Lung (tissue), 12 donors: ENCODE data around the gene SNX1. TPM values are rescaled to one million over a fixed set of nuclear protein-coding genes. Genes with fewer than 3 reads are reported as not detected.

Source experiments
- ATAC-seq: fragments of 200-7000 bp; cut with Tn5 transposase; one replicate; pipeline ENCODE4 v1.9.1; 2020; ENCODE audit warnings: moderate number of reproducible peaks; ENCODE audit not compliant: insufficient read depth, low FRiP score
- DNase-seq, 3 donors: peaks; one replicate each; pipeline ENCODE4 v3.0.0-alpha.2; 2013 to 2017
- H3K27ac ChIP-seq, 2 donors: one replicate each; pipeline ENCODE4 v1.5.1; 2013; ENCODE audit warnings: mild to moderate bottlenecking in 2 of 2, moderate library complexity in 2 of 2, control low read depth in 1 of 2, inconsistent platforms in 1 of 2, low read depth in 1 of 2, low read length in 1 of 2
- H3K27me3 ChIP-seq, 3 donors: one replicate each; pipeline ENCODE4 v1.5.1; 2013; ENCODE audit warnings: low read length in 2 of 3; ENCODE audit not compliant: control insufficient read depth in 3 of 3, insufficient read depth in 3 of 3
- H3K36me3 ChIP-seq, 4 donors: one replicate each; pipeline ENCODE4 v1.5.1; 2013; ENCODE audit warnings: low read length in 4 of 4, mild to moderate bottlenecking in 1 of 4, moderate library complexity in 1 of 4; ENCODE audit not compliant: control insufficient read depth in 4 of 4, insufficient read depth in 4 of 4
- H3K4me1 ChIP-seq, 5 donors: one replicate each; pipeline ENCODE4 v1.5.1; 2013; ENCODE audit warnings: low read length in 5 of 5, mild to moderate bottlenecking in 2 of 5, moderate library complexity in 1 of 5; ENCODE audit not compliant: control insufficient read depth in 5 of 5, insufficient read depth in 5 of 5
- H3K4me3 ChIP-seq: one replicate; pipeline ENCODE4 v1.5.1; 2013; ENCODE audit warnings: mild to moderate bottlenecking, control low read depth, moderate library complexity
- H3K9ac ChIP-seq, 2 donors: one replicate each; pipeline ENCODE4 v1.5.1; 2013; ENCODE audit warnings: low read length in 2 of 2, control low read depth in 1 of 2; ENCODE audit not compliant: insufficient read depth in 1 of 2
- H3K9me3 ChIP-seq, 4 donors: one replicate each; pipeline ENCODE4 v1.5.1; 2013; ENCODE audit warnings: low read length in 3 of 4, mild to moderate bottlenecking in 1 of 4, moderate library complexity in 1 of 4; ENCODE audit not compliant: control insufficient read depth in 4 of 4, insufficient read depth in 3 of 4
- CTCF ChIP-seq: IDR thresholded peaks from 2 replicates; pipeline ENCODE4 v1.5.1; 2012; ENCODE audit warnings: mild to moderate bottlenecking; ENCODE audit errors: control extremely low read depth, extremely low read depth
- WGBS, 2 donors: extraction: QIAGEN DNeasy Blood & Tissue Kit; methylation state at CpG; one replicate each; pipeline ENCODE4 v1.1.7; 2013; 5-methylcytosine and 5-hydroxymethylcytosine counted together
- polyA plus RNA-seq, 2 donors: library from polyadenylated mRNA; stranded (reverse); fragments of 200-250 nt; gene quantifications; one replicate each; pipeline ENCODE4 v1.2.1, GENCODE V29; 2013
- total RNA-seq, 2 donors: library from RNA; depleted of rRNA in 1 of 2; stranded (reverse); fragments of >200 nt in 1 of 2; gene quantifications; one replicate each; pipeline ENCODE4 v1.2.1, GENCODE V29; 2014 to 2021
- donor health status: control.
- donor health status: control.
- donor health status: Bipolar disorder and iron deficiency.
- donor health status: healthy.
- donor health status: DM: yes; HTN: yes; CAD: no.

The SNX1 gene
- total and polyA plus RNA-seq, 4 donors: 70.6 to 169 (median 109) TPM

DNA sequence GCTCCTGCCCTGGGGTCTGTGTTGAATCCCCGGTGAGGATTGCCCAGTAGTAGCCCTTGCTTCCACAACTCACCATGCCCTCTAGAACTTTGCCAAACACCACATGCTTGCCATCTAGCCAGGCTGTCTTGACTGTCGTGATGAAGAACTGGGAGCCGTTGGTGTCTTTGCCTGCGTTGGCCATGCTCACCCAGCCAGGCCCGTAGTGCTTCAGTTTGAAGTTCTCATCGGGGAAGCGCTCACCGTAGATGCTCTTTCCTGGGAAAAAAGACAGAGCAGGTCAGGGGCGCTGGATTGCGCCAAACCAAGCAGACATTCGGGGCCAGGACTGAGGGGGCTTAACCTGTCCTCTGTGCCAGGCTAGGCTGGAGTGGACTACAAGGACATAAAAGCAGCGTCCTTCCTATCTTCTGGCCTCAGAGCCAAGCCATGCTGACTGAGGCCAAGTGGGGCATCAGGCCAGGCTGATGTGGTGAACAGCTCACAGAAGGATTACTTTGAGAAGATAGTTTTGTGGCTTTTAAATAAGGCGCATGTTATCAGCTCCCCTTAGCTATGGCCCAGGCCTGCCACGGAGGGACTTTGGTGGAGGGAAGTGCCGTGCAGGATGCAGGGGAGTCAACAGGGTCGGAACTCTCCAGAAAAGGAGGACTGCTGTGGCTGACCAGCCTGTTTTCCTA, 61.0 kb downstream of the SNX1 start:
- DNase-seq: no peak
- Histone ChIP-seq H3K27ac (no peak overlapping the region), H3K36me3 (peaks cover 25 to 49% (median 31%) of the 10 kb centered on the region in 4 donors), H3K4me1 (peaks cover under 1 to 14% (median 5%) of the 10 kb centered on the region in 5 donors), H3K4me3 (no peak overlapping the region), H3K9me3 (peaks cover 0 to 3% (median 0%) of the 10 kb centered on the region in 4 donors), H3K9ac (no peak overlapping the region), H3K27me3 (peaks cover 0 to 5% (median 0%) of the 10 kb centered on the region in 3 donors)
- no peak for ATAC-seq
- WGBS, 2 donors: 94 to 96% methylated on average over 16 of the region's 16 CpGs
- no peak for TF ChIP-seq CTCF

DNA sequence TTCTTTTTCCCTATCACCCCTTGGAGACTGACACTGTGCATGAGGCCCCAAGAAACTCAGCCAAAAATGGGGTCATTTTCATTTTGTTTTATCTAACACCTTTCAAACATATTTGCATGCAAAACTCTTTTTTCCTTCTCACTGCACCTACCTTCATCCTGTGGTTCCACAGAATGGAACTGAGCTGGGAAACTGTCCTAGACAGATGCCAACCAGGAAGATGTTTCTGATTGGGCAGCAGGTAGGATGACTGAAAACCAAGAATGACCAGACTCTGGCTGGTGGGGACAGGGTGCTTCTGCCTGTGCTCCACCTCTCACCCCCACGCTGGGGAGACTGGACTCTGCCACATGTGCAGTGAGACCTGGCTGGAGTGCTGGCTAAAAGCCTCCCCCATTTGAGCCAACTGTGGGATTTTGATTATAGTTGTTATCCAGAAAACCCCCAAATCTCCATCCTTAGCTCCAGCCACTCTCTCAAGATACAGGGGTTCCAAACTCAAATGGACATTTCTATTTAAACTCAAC, 61.9 kb downstream of the SNX1 start:
- ATAC-seq: no peak
- TF ChIP-seq CTCF: no peak
- H3K9me3 ChIP-seq: peaks cover 0 to 3% (median 0%) of the 10 kb centered on the region in 4 donors
- H3K27me3 ChIP-seq: peaks cover 0 to 3% (median 0%) of the 10 kb centered on the region in 3 donors
- no peak overlapping the region for H3K27ac ChIP-seq
- peaks cover 25 to 49% (median 32%) of the 10 kb centered on the region in 4 donors for H3K36me3 ChIP-seq
- no peak for DNase-seq
- H3K9ac ChIP-seq: no peak overlapping the region
- H3K4me1 ChIP-seq: peaks cover 5 to 13% (median 8%) of the 10 kb centered on the region in 5 donors
- H3K4me3 ChIP-seq: no peak overlapping the region
- WGBS, 2 donors: 86 to 100% methylated on average over 1 of the region's 1 CpG

GRCh38 chr15:64158363-64159134, 62.8 kb downstream of the SNX1 start:
- DNase-seq (no peak), ATAC-seq (no peak)
- H3K4me3 ChIP-seq: no peak overlapping the region
- H3K27me3 ChIP-seq: no peaks in the 10 kb centered on the region
- H3K9ac ChIP-seq: no peak overlapping the region
- H3K9me3 ChIP-seq: no peaks in the 10 kb centered on the region
- WGBS, 2 donors: 89 to 90% methylated on average over 11 of the region's 11 CpGs
- peaks cover 25 to 49% (median 32%) of the 10 kb centered on the region in 4 donors for H3K36me3 ChIP-seq
- peaks cover 6 to 14% (median 8%) of the 10 kb centered on the region in 5 donors for H3K4me1 ChIP-seq
- no peak for TF ChIP-seq CTCF
- peak overlapping the region in 1 of 2 donors; percentile 5 for H3K27ac ChIP-seq
